ENCODE measurements around the gene ARL17B. TPM values are rescaled to one million over a fixed set of nuclear protein-coding genes. Genes with fewer than 3 reads are reported as not detected.
"Not testable (repeated sequence)": the region's sequence is repeated elsewhere in the genome, so short reads cannot be mapped to it uniquely, and the experiment has no call there.

ARL17B gene
- total RNA-seq, 4 donors from 2014 or later = 5.6 to 43.6 (median 15.2) TPM

GRCh38 chr17:46361145-46361735 lies 326 bp downstream of the ARL17B start:
- H3K4me3 ChIP-seq; DNase-seq; intact Hi-C loops (cut with DNase I; ENCODE audit: low total_unique reads); H3K27me3 ChIP-seq; H3K4me1 ChIP-seq; H3K36me3 ChIP-seq; H3K9me3 ChIP-seq; H3K27ac ChIP-seq: not testable (repeated sequence)

- H3K27me3 ChIP-seq; H3K4me3 ChIP-seq; H3K4me1 ChIP-seq; H3K9me3 ChIP-seq; intact Hi-C loops (cut with DNase I; ENCODE audit: low total_unique reads); H3K36me3 ChIP-seq; H3K27ac ChIP-seq; DNase-seq: not testable (repeated sequence)
These were observed 7.7 kb downstream of the ARL17B start for GRCh38 chr17:46353856-46354255.

DNA sequence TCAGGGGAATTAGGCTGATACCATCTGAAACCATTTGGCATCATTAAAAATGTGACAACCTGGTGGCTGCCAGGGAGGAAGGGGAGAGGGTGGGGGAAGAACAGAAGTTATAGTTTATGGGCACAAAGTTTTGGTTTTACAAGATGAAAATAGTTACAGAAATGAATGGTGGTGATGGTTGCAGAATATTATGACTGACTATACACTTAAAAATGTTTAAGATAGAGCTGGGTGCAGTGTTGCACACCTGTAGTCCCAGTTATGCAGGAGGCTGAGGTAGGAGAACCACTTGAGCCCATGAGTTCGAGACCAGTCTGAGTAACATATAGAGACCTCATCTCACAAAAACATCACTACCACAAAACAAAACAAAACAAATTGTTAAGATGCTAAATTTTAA lies 12.5 kb downstream of the ARL17B start:
- DNase-seq; H3K9me3 ChIP-seq; H3K36me3 ChIP-seq; H3K27me3 ChIP-seq; intact Hi-C loops (cut with DNase I; ENCODE audit: low total_unique reads); H3K4me1 ChIP-seq; H3K27ac ChIP-seq; H3K4me3 ChIP-seq: not testable (repeated sequence)

DNA sequence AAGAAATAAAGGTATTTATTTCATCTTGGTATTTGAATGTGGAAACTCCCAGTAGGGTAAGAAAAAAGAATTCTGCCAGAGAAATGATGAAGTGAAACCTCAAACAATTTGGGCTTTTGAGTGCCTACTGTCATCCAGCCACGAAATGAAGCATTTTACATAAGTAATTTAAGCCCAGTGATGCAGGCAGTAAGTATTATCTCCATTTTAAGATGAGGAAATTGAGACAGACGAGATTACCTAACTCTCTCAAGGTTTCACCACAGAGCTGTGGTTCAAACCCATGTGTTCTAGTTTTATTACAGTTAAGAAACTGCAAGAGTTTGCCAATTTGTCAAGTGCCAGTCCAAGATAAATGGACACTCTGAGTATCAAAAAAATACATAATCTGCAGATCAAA lies 13.2 kb downstream of the ARL17B start:
- H3K27ac ChIP-seq; H3K9me3 ChIP-seq; DNase-seq; H3K4me1 ChIP-seq; H3K36me3 ChIP-seq; intact Hi-C loops (cut with DNase I; ENCODE audit: low total_unique reads); H3K4me3 ChIP-seq; H3K27me3 ChIP-seq: not testable (repeated sequence)

DNA sequence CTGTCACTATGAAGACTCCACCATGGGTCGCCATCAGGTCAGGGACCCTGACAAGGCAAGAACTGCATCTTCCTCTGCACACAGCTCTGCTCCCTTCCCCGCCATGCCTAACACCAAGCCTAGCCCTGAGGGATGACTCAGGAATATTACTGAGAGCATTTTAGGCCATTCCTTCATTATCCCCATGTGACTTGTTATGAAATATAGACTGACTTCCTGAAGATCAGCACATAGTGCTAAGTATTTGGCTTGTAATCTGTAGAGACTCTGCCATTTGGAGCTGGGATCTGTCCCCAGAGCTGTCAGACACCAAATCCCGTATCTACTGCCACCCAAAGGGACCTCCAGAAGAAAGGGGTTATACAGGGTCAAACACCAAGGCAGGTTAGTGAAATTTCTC lies 19.4 kb downstream of the ARL17B start:
- H3K27ac ChIP-seq; DNase-seq; H3K9me3 ChIP-seq; intact Hi-C loops (cut with DNase I; ENCODE audit: low total_unique reads); H3K4me3 ChIP-seq; H3K36me3 ChIP-seq; H3K4me1 ChIP-seq; H3K27me3 ChIP-seq: not testable (repeated sequence)

GRCh38 chr17:46341220-46341619 lies 20.3 kb downstream of the ARL17B start:
- DNase-seq; intact Hi-C loops (cut with DNase I; ENCODE audit: low total_unique reads); H3K27ac ChIP-seq; H3K9me3 ChIP-seq; H3K36me3 ChIP-seq; H3K4me3 ChIP-seq; H3K27me3 ChIP-seq; H3K4me1 ChIP-seq: not testable (repeated sequence)

- H3K4me3 ChIP-seq; H3K27ac ChIP-seq; H3K36me3 ChIP-seq; H3K27me3 ChIP-seq; H3K9me3 ChIP-seq; H3K4me1 ChIP-seq; intact Hi-C loops (cut with DNase I; ENCODE audit: low total_unique reads); DNase-seq: not testable (repeated sequence)
These were observed 66.7 kb downstream of the ARL17B start, which contains the start of gene LRRC37A for GRCh38 chr17:46294831-46295230. TSS of gene LRRC37A (plus strand) at chr17:46295131. CDS start at chr17:46295134, 3 bp downstream.

GRCh38 chr17:46291618-46292017 lies 69.9 kb downstream of the ARL17B start:
- H3K27me3 ChIP-seq; intact Hi-C loops (cut with DNase I; ENCODE audit: low total_unique reads); H3K9me3 ChIP-seq; DNase-seq; H3K27ac ChIP-seq; H3K36me3 ChIP-seq; H3K4me3 ChIP-seq; H3K4me1 ChIP-seq: not testable (repeated sequence)

GRCh38 chr17:46290906-46291546 lies 70.5 kb downstream of the ARL17B start:
- H3K27ac ChIP-seq; H3K36me3 ChIP-seq; DNase-seq; H3K4me1 ChIP-seq; intact Hi-C loops (cut with DNase I; ENCODE audit: low total_unique reads); H3K9me3 ChIP-seq; H3K27me3 ChIP-seq; H3K4me3 ChIP-seq: not testable (repeated sequence)

DNA sequence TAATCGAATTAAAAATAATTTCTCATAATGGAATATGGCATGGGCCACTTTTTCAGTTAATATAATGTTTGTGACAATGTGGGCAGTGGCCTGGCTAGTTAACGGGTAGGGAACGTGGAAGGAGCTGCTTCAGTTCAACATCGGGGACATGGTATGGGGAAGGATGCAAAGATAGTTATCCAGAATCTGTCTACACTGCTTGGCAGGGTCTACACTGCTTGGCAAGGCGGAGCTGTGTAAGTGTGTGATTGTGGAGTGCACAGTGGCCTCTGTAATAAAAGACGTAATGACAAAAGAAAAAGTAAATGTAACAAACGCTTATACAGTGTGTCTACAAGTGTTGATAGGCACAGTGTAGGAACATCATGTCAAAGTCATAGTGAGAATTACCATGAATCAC lies 74.0 kb downstream of the ARL17B start:
- intact Hi-C loops (cut with DNase I; ENCODE audit: low total_unique reads); H3K9me3 ChIP-seq; H3K27ac ChIP-seq; H3K4me3 ChIP-seq; H3K4me1 ChIP-seq; H3K36me3 ChIP-seq; H3K27me3 ChIP-seq; DNase-seq: not testable (repeated sequence)
